Measurements from ENCODE around the gene WDR33.
"Not testable (repeated sequence)": the region's sequence is repeated elsewhere in the genome, so short reads cannot be mapped to it uniquely, and the experiment has no call there.

Gene WDR33

GRCh38 chr2:127811397-127812321, 688 bp upstream of the WDR33 start:
- peak overlapping the region; percentile 80 for H3K4me3 ChIP-seq (ENCODE audit: low read depth, low read length)

DNA sequence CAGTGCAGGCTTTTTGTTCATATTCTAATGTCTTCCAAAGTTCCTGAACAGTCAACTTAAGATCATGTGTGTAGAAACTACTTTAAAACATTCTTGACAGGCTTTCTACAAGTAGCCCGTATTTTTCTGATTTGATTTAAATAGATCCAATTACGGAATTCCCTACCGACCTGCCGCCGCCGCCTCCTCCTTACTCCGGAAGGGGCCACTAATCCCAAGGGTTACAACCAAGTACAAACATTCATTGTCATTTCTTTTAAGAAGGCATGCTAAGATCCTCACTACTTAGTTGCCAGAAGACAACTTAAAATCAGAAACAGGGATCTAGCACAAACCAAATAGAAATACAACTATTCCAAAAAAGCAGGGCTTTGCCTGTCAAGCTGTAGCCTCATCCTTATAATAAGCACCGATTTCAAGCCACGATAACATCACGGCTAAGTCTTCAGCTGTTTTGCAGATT, 784 bp downstream of the WDR33 start:
- peak overlapping the region; percentile 80 for H3K4me3 ChIP-seq (ENCODE audit: low read depth, low read length)

- H3K4me3 ChIP-seq (ENCODE audit: low read depth, low read length) = no peak overlapping the region
Observed at GRCh38 chr2:127807678-127808353, 3.2 kb downstream of the WDR33 start.

- H3K4me3 ChIP-seq (ENCODE audit: low read depth, low read length) = not testable (repeated sequence)
Observed at GRCh38 chr2:127806860-127807259, 4.1 kb downstream of the WDR33 start.

DNA sequence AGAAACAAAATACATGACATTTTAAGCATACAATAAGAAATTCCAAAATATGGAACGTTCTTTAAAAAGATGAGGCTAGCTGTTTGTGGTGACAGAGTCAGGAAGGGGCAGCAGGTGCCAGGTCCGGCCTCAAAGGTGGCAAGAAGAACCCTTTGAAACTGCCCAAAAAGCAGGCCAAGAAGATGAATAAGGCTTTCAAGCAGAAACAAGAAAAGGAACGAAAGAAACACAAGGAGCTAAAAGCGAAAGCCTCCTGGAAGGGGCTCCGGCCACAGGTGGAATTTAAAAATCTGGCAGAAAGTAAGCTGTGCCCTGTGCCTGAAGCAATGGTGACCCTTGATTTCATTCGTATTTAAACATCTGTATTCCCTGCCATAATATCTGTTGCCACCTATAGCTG, 5.5 kb downstream of the WDR33 start:
- H3K4me3 ChIP-seq (ENCODE audit: low read depth, low read length) = no peak overlapping the region

- H3K4me3 ChIP-seq (ENCODE audit: low read depth, low read length) = no peak overlapping the region
Observed at GRCh38 chr2:127799926-127800325, 11.0 kb downstream of the WDR33 start.

GRCh38 chr2:127796389-127796788, 14.6 kb downstream of the WDR33 start:
- no peak overlapping the region for H3K4me3 ChIP-seq (ENCODE audit: low read depth, low read length)

GRCh38 chr2:127794901-127795300, 16.1 kb downstream of the WDR33 start:
- H3K4me3 ChIP-seq (ENCODE audit: low read depth, low read length) = not testable (repeated sequence)

- H3K4me3 ChIP-seq (ENCODE audit: low read depth, low read length) = no peak overlapping the region
Observed at GRCh38 chr2:127792805-127793204, 18.2 kb downstream of the WDR33 start.

DNA sequence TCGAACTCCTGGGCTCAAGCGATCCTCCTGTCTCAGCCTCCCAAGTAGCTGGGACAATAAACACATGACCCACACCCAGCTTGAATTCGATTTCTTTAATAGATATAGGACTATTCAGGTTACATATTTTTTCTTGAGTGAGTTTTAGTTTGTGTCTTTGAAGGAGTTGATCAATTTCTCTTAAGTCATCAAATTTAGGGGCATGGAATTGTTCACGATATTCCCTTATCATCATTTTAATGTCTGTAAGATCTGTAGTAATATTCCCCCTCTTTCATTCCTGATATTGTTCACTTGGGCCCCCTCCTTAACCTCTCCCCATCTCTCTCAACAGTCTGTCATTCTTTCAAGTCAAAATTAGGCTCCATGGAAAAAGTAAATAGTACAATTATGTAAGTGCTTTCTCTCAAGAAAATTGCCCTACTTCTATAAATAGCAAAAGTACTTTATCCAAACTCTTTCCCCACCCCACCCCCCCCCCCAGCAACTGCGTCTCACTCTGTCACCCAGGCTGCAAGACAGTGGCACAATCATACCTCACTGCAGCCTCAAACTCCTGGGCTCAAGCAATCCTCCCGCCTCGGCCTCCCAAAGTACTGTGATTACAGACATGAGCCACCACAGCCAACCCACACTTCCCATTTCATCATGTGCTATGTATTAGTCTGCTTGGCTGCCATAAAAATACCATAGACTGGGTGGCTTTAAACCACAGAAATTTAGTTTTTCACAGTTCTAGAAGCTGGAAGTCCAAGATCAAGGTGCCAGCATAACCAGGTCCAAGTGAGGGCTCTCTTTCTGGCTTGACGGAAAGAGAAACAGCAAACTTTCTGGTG, 20.1 kb downstream of the WDR33 start:
- H3K4me3 ChIP-seq (ENCODE audit: low read depth, low read length) = no peak overlapping the region

DNA sequence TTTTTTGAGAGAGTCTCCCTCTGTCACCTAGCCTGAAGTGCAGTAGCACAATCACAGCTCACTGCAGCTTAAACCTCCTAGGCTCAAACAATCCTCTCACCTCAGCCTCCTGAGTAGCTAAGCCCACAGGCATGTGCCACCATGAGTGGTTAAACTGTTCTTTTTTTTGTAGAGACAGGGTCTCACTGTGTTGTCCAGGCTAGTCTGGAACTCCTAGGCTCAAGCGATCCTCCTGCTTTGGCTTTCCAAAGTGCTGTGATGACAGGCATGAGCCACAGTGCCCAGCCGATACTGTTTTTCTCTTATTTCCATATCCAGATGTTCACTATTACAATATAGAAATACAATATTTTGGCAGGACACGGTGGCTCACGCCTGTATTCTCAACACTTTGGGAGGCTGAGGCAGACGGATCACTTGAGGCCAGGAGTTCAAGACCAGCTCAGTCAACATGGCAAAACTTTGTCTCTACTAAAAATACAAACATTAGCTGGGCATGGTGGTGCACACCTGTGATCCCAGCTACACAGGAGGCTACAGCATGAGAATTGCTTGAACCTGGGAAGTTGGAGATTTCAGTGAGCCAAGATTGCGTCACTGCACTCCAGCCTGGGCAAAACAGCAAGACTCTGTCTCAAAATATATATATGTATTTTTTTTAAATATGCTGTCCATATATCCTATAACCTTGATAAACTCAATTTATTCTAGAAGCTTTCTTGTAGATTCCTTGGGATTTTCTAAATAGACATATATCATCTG, 24.7 kb downstream of the WDR33 start:
- H3K4me3 ChIP-seq (ENCODE audit: low read depth, low read length) = no peak overlapping the region

- no peak overlapping the region for H3K4me3 ChIP-seq (ENCODE audit: low read depth, low read length)
Observed at GRCh38 chr2:127784965-127785518, 25.9 kb downstream of the WDR33 start.

GRCh38 chr2:127783101-127783500, 27.9 kb downstream of the WDR33 start:
- H3K4me3 ChIP-seq (ENCODE audit: low read depth, low read length) = no peak overlapping the region

DNA sequence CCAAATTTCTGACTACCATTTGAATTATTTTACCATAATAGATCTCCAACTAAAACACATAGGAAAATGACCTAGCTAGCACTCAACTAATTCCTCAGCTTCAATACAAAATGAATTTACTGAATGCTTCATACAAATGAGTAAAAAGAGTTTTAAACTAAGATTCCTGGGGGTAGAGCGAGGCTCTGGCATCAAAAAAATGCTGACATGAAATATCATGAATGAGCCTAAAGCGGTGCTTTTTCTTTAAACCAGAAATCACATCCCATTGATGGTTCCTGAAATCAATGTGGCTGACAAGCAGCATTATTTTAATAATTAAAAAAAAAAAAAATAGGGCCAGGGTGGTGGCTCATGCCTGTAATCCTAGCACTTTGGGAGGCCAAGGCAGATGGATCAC, 32.1 kb downstream of the WDR33 start:
- no peak overlapping the region for H3K4me3 ChIP-seq (ENCODE audit: low read depth, low read length)

DNA sequence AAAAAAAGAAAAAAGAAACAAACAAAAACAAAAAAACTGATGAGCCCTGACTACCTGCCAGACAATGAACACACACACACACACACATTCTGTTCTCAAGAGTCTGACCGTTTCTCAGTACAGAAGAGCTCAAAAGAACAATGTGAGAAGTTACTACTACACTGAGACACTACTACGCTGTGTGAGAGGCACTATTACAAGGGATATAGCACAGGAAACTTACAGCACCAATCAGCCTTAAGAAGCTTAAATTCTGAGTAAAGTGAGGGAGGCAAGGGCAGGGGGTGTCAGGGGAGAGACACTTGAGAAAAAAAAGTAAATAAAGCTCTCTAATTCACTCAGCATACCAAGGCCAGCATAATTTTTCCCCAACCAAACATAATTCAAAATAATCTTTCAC, 32.5 kb downstream of the WDR33 start:
- no peak overlapping the region for H3K4me3 ChIP-seq (ENCODE audit: low read depth, low read length)

DNA sequence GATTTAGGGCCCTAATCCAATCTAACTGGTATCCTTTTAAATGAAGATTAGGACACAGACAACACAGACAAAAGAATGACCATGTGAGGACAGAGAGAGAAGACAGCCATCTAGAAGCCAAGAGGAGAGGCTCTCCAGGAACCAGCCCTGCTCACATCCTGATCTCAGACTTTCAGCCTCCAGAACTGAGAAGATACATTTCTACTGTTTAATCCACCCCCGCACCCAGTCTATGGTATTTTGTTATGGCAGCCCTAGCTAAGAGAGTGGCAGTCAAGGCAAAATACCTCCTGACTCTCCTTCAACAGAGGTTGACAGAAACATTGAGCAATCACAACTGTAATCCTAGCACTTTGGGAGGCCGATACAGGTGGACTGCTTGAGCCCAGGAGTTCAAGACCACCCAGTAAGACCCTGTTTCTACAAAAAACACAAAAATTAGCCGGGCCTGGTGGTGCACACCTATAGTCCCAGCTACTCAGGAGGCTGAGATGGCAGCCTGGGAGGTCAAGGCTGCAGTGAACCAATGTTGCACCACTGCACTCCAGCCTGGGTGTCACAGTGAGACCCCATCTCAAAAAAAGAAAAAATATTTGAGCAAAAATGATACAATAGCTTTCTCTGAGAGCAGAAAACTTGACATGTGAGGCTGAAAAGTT, 34.7 kb downstream of the WDR33 start:
- no peak overlapping the region for H3K4me3 ChIP-seq (ENCODE audit: low read depth, low read length)

GRCh38 chr2:127771756-127772155, 39.2 kb downstream of the WDR33 start:
- no peak overlapping the region for H3K4me3 ChIP-seq (ENCODE audit: low read depth, low read length)

DNA sequence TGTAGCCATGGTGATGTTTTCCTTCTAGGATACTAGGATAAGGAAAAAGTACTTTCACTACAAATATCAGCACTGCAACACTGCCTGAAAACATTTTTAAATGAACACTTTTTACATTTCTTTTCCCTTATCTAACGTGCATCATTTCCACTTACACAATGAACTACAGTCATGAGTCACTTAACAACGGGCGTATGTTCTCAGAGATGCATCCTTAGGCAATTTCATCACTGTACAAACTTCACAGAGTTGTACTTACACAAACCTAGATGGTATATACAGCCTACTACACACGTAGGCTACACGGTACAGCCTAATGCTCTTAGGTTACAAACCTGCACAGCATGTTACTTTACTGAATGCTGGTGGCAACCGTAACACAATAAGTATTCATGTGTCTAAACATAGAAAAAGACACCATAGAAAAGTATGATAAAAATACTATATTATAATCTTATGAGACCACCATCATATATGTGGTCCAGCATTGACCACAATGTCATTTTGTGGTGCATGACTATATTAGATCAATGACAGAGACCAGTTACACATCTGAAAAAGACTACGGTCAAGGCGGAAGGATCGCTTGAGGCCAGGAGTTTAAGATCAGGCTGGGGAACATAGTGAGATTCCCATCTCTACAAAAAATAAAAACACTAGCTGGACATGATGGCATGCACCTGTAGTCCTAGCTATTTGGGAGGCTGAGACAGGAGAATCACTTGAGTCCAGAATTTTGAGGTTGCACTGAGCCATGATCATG, 39.8 kb downstream of the WDR33 start:
- H3K4me3 ChIP-seq (ENCODE audit: low read depth, low read length) = no peak overlapping the region

DNA sequence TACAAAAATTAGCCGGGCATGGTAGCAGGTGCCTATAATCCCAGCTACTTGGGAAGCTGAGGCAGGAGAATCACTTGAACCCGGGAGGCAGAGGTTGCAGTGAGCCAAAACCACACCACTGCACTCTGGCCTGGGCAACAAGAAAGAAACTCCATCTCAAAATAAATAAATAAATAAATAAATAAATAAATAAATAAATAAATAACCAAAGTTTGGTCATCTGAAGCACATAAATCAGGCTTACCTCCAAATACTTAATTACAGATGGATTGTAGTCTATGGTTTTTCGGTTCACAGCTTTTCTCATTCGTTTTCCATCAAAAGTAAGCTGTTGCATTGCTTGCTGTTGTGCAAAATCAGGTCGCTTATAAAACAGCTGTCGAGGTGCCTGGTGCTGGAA, 40.4 kb downstream of the WDR33 start:
- not testable (repeated sequence) for H3K4me3 ChIP-seq (ENCODE audit: low read depth, low read length)
